GM21390 (cell line): Measurements from ENCODE around the gene SPATA13.
"Not testable (repeated sequence)": the region's sequence is repeated elsewhere in the genome, so short reads cannot be mapped to it uniquely, and the experiment has no call there.

Source experiments
- ATAC-seq: cut with Tn5 transposase; IDR thresholded peaks from one replicate; pipeline ENCODE4 v1.9.1; 2021; ENCODE audit not compliant: unreplicated experiment

The SPATA13 gene

DNA sequence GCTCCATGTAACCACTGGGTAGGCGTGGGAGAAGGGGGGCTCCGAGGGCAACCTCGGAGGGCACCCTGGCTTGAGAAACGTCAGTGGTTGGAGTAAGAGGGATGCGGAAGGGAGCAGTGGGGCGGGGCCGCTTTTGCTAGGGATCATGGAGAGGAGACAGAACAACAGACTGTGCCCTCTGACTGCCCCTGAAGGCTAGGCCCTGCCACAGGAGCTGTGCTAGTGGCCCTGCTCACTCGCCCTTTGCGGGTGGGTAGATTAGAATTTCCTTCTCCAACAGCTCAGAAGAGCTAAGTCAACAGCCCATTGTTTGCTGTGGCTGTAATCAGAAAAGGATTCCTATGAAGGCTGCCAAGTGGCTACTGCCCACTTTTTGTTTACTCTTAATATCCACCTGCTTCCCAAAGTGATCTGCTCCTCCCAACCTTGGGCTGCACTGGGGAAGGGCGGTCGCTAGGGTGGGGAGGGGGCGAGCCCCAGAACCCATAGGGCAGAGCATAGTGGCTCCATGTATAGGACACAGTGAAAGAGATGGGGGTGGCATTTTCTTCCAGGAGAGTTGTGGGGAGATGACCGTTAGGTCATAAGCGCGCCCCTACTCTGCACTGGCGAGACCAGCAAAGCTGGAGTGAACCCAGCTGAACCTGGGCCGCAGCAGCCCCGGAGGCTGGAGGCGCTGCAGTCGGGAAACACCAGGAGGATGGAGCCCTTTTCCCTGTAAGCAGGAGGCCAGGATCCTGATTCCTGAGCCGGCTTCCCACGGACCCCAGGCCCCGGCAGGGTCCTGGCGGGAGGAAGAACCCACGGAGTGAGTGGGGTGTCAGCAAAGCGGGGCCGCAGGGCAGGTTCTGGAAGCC lies 146.9 kb downstream of the SPATA13 start:
- no peak for ATAC-seq

- no peak for ATAC-seq
Observed at GRCh38 chr13:24308068-24308445, 147.5 kb downstream of the SPATA13 start.

- ATAC-seq: no peak
Observed at GRCh38 chr13:24308488-24309020, 148.0 kb downstream of the SPATA13 start.

GRCh38 chr13:24309300-24309699 lies 148.8 kb downstream of the SPATA13 start, which contains the start of gene C1QTNF9:
TSS of gene C1QTNF9 (plus strand) at chr13:24309580. CDS start at chr13:24316004, 6,424 bp downstream.
- ATAC-seq: not testable (repeated sequence)

DNA sequence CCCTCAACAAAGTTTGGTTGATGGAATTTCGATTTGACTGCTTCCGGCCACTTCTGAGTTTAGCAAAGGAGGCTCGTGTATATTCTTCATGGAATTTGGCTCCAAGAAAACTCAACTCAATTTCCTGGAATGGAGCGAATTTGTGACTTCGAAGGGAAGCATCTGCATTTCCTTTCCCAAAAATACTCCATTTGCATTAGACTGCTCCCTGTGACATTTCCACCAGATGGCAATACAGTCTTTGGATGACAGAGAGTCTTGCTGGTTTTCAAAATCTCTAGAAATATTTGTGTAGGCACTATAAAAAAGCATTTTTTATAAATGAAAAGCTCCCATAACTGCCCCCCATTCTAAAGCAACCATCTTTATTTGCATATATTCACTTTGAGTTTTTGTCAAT lies 152.9 kb downstream of the SPATA13 start:
- no peak for ATAC-seq

GRCh38 chr13:24317835-24318234 lies 157.3 kb downstream of the SPATA13 start:
- not testable (repeated sequence) for ATAC-seq

GRCh38 chr13:24318878-24319277 lies 158.4 kb downstream of the SPATA13 start:
- not testable (repeated sequence) for ATAC-seq

DNA sequence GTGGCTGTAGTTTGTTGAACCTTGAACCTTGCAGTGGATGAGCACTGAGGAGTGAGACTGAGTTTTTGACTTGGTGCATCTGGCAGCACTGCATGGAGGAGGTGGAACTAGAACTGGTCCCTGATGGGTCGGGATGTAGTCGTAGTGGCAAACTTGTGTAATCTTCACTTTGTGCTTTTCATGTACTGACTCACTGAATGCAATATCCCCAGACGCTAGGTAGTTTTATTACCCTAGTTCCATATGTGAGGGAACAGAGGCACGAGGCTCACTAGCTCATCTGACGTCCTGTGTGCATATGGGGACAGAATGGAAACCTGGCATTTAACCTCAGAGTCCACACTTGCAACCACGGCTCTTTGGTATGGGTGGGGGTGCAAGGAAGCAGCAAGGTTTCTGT lies 159.1 kb downstream of the SPATA13 start:
- ATAC-seq: not testable (repeated sequence)

DNA sequence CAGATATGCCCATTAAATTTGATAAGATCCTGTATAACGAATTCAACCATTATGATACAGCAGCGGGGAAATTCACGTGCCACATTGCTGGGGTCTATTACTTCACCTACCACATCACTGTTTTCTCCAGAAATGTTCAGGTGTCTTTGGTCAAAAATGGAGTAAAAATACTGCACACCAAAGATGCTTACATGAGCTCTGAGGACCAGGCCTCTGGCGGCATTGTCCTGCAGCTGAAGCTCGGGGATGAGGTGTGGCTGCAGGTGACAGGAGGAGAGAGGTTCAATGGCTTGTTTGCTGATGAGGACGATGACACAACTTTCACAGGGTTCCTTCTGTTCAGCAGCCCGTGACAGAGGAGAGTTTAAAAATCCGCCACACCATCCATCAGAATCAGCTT lies 160.9 kb downstream of the SPATA13 start:
- not testable (repeated sequence) for ATAC-seq

GRCh38 chr13:24322470-24322869 lies 161.9 kb downstream of the SPATA13 start:
- not testable (repeated sequence) for ATAC-seq

- no peak for ATAC-seq
Observed at GRCh38 chr13:24323036-24323738, 162.7 kb downstream of the SPATA13 start.

- ATAC-seq: no peak
Observed at GRCh38 chr13:24323739-24324075, 163.2 kb downstream of the SPATA13 start.

- not testable (repeated sequence) for ATAC-seq
Observed at GRCh38 chr13:24327598-24327997, 167.1 kb downstream of the SPATA13 start.

DNA sequence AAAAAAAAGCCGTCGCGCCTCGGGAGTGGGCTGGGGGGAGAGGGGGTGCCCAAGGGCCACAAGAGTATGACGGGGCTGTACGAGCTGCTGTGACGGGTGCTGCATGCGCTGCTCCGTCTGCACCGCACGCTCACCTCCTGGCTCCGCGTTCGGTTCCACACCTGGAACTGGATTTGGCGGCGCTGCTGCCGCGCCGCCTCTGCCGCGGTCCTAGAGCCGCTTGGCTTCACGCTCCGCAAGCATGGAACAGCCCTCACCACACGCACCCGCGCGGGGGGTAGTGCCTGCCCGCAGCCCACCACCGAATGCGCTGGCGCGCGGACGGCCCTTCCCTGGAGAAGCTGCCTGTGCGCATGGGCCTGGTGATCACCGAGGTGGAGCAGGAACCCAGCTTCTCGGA lies 167.6 kb downstream of the SPATA13 start:
- no peak for ATAC-seq

GRCh38 chr13:24338721-24339120 lies 178.2 kb downstream of the SPATA13 start:
- no peak for ATAC-seq

GRCh38 chr13:24339937-24340607 lies 179.6 kb downstream of the SPATA13 start:
- ATAC-seq: no peak

DNA sequence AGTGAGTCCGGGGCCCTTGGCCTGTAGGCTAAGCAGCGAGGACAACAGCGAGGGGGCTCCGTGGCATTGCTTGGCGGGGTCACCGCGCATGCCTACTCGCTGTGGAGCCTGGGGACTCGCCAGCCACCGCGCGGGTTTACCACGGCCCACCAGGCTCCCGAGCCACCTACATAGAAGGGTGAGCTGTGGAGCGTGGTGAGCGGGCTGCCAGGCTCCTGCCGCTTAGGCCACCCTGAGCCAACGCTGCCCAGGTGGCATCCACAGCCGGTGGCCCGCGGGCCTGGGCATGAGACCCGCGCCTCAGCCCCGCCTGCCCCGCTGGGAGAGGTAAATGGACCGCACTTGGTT lies 180.1 kb downstream of the SPATA13 start:
- no peak for ATAC-seq

DNA sequence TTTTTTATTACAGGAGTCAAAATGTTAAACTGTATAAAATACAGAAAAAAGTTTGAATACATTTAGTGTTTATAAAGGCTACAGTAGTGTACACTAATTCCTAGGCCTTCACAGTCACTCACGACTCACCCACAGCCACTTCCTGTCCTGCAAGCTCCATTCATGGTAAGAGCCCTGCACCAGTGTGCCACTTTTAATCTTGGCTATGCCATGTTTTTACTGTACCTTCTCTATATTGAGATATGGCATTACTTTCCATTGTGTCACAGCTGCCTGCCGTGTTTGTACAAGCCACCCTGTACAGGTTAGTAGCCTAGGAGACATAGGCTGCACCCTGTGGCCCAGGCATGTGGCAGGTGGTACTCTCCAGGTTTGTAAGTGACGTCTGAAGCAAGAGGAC lies 180.9 kb downstream of the SPATA13 start:
- no peak for ATAC-seq

DNA sequence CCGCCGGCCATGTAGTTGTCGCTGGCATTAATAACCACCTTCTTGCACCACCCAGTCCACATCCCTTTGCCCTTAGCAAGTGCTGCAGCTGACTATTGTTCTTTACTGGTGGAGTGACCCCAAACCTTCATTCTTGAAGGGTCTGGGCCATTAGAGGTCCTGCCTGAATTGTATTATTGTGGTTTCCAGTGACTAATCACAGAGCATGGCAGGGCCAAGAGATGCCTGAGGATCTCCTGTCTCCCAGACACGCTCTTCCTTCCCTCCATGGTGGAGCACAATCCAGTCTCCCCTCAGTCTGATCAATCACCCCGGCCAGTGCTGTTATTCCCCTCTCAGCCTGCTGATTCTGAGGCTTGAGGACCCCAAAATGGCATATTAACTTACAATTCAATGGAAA lies 187.9 kb downstream of the SPATA13 start:
- ATAC-seq: no peak

- no peak for ATAC-seq
Observed at GRCh38 chr13:24348797-24349515, 188.4 kb downstream of the SPATA13 start.
